ENCODE measurements around the gene NTNG1.
"Not testable (repeated sequence)": the region's sequence is repeated elsewhere in the genome, so short reads cannot be mapped to it uniquely, and the experiment has no call there.

The NTNG1 gene

DNA sequence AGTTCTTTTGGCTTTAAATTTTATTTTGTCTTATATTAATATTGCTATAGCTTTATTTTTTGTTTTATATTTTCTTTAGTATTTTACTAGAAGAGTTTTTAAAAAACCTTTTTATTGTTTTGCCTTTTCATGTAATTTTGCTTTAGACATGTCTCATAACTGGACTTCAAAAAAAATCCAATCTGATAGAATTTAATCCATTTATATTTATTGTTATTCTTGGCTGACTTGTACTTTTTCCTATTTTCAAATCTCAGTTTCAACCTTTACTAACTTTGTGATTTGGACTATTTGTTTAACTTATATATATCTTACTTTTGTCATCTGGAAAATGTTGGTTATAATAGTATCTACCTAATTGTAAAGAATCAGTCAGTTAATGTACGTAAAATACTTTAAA, 61.2 kb downstream of the NTNG1 start:
- Histone ChIP-seq H3K9me3 (replicated peaks in 1 of 11) (peaks cover 7 to 20% (median 15%) of the 10 kb centered on the region in 11 experiments; a peak in 21 of 22 replicates), H3K9ac (no peak overlapping the region), H3K27me3 (no peaks in the 10 kb centered on the region), H3K36me3 (no peaks in the 10 kb centered on the region), H3K4me1 (no peaks in the 10 kb centered on the region), H3K4me2 (no peak overlapping the region), H3K27ac (no peak overlapping the region), H3K4me3 (no peak overlapping the region), H4K20me1 (no peaks in the 10 kb centered on the region)
- no peak for TF ChIP-seq Cebpa-rat (IDR thresholded peaks at IDR 0.05)

DNA sequence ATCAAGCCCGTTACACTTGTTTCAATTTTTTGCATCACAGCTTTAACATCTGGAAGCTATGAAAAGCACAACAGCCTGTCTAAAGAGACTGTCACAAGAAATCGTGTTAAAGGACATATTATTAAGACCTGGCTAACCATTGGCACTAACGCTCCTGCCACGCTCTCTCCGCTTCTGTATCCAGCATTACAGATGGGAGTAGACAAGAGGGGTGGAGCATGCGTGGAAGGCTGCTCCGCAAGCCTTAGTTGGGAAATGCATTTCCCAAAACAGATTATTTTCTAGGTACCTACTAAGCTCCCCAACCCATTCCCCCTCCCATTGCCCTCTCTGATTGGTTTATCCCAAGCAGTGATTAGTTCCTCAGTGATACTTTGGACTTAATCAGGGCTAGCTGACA, 72.4 kb downstream of the NTNG1 start:
- no peak for TF ChIP-seq Cebpa-rat (IDR thresholded peaks at IDR 0.05)
- Histone ChIP-seq H3K36me3 (no peaks in the 10 kb centered on the region), H3K27ac (no peak overlapping the region)

DNA sequence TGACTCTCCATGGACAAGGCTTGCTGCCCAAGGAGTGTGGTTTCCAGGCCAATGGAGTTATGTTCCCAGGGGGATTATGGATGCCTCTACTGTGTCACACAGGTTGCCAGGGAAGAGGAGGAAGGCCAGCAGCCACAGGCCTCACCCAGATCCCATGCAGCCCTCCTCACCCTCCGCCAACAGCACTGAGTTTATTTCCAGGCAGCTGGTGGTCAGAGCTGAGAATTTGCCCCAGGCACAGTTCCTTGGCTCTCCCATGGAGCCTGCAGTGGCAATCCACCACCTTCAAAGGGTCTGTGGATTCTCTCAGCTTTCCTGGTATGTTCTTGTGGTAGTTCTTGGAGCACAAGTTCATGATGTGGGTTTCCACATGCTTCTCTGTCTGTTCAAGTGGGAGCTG, 79.2 kb downstream of the NTNG1 start:
- peaks cover 0 to 12% (median 10%) of the 10 kb centered on the region in 10 experiments; a peak in 12 of 20 replicates for H3K4me1 ChIP-seq
- H4K20me1 ChIP-seq: no peaks in the 10 kb centered on the region
- H3K27ac ChIP-seq: no peak overlapping the region
- peak overlapping the region in 7 of 11 experiments; percentile 37 to 56 (median 46); a peak in 13 of 22 replicates for H3K4me2 ChIP-seq
- no peak overlapping the region for H3K4me3 ChIP-seq
- H3K9me3 ChIP-seq (replicated peaks in 1 of 11): peaks cover 13 to 52% (median 30%) of the 10 kb centered on the region in 11 experiments; a peak in 19 of 22 replicates
- TF ChIP-seq Cebpa-rat (IDR thresholded peaks at IDR 0.05): no peak
- no peak overlapping the region for H3K9ac ChIP-seq
- H3K36me3 ChIP-seq: no peaks in the 10 kb centered on the region
- H3K27me3 ChIP-seq: no peaks in the 10 kb centered on the region

More for the DNA sequence above, 72.4 kb downstream of the NTNG1 start:
- Histone ChIP-seq H3K9me3 (replicated peaks in 1 of 11) (peaks cover 0 to 33% (median 15%) of the 10 kb centered on the region in 11 experiments; a peak in 16 of 22 replicates), H3K4me1 (no peaks in the 10 kb centered on the region), H3K27me3 (no peaks in the 10 kb centered on the region), H3K4me2 (no peak overlapping the region), H3K4me3 (no peak overlapping the region), H4K20me1 (no peaks in the 10 kb centered on the region), H3K9ac (no peak overlapping the region)

DNA sequence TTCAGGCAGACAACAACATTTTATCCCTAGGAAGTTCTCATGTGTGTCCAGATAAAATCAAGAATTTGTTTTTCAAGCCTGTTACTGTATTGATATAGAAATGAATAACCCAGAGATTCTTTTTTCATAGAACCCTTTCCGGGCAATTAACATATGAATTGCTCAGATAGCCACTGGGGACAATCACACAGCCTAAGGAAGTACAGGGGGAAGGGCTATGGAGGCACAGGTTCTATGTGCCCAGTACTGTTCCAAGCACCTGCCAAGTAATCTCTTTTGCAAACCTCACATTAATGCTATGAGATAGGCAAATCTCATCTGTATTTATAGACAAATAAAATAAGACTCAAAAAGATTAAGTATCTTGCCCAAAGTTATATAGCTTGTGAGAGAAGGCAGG, 84.9 kb downstream of the NTNG1 start:
- peaks cover 12 to 30% (median 17%) of the 10 kb centered on the region in 11 experiments for H3K9me3 ChIP-seq (replicated peaks in 1 of 11)
- H3K9ac ChIP-seq: no peak overlapping the region
- no peaks in the 10 kb centered on the region for H4K20me1 ChIP-seq
- H3K27me3 ChIP-seq: no peaks in the 10 kb centered on the region
- H3K4me2 ChIP-seq: no peak overlapping the region; a peak in 1 of 22 replicates
- H3K27ac ChIP-seq: no peak overlapping the region
- H3K4me1 ChIP-seq: peaks cover 15 to 40% (median 32%) of the 10 kb centered on the region in 10 experiments
- H3K4me3 ChIP-seq: no peak overlapping the region
- no peak for TF ChIP-seq Cebpa-rat (IDR thresholded peaks at IDR 0.05)
- no peaks in the 10 kb centered on the region for H3K36me3 ChIP-seq

DNA sequence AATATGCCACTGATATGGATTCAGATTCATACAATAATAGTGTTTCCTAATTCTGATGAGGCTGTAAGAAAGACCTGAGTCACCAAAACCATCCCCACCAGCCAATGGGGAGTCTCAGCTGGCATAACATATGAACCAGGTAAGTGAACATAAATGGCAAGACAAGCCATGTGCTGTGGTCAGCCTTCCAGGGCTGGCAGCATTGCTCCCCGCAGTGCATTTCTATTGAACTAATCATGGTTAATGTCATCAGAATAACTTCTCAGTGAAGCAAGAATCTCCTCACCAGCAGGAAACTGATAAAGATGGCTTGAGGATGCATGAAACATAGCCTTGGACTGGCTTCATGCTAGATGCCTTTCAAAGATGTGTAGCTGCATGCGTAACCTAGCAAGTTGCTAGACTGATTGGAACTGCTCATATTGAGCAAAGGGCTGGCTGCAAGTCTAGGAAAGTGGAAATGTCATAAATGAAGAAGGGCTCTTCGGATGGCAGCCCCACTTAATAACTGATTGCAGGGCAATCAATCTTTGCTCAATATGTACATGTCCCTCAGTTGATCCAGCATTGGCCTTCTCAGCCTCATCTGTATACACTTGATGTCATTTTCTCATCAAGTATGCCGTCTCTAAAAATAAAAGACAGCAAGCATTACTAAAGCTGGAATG, 88.0 kb downstream of the NTNG1 start:
- 0 out of 22 replicates have a peak, but pooled peaks of 1 of the 11 experiments have one; percentile 13 for TF ChIP-seq Cebpa-rat (IDR thresholded peaks at IDR 0.05)
- no peaks in the 10 kb centered on the region for H4K20me1 ChIP-seq
- H3K4me3 ChIP-seq: no peak overlapping the region

DNA sequence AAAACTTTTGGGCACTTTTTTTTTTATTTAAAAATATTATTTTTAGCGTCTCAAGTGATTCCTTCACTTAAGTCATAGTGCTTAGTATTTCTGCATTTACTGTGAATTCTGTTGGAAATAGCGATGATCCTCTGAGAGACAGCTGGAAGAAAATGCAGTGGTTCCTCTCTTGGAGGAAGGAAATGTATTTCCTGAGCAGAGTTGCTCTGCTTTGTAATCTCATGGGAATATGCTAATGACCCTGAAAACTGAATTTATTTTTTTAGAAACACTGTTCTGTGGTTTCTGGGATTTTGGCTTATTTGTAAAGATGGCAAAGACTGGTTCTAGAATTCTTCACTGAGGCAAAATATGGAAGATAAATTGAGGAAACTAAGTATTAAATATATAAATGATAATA, 88.9 kb downstream of the NTNG1 start:
- H3K36me3 ChIP-seq: no peaks in the 10 kb centered on the region
- no peaks in the 10 kb centered on the region for H4K20me1 ChIP-seq
- no peak for TF ChIP-seq Cebpa-rat (IDR thresholded peaks at IDR 0.05)
- peaks cover 12 to 30% (median 17%) of the 10 kb centered on the region in 11 experiments for H3K9me3 ChIP-seq (replicated peaks in 1 of 11)
- H3K27me3 ChIP-seq: no peaks in the 10 kb centered on the region
- peak overlapping the region in 2 of 10 experiments; percentile 3 to 18; a peak in 2 of 20 replicates for H3K4me3 ChIP-seq
- no peak overlapping the region for H3K9ac ChIP-seq
- peak overlapping the region in 5 of 11 experiments; percentile 20 to 56 (median 36); a peak in 6 of 22 replicates for H3K27ac ChIP-seq
- H3K4me2 ChIP-seq: peak overlapping the region in 10 of 11 experiments; percentile 27 to 84 (median 72); a peak in 21 of 22 replicates
- peaks cover 15 to 50% (median 39%) of the 10 kb centered on the region in 10 experiments for H3K4me1 ChIP-seq

More for the DNA sequence above, 88.0 kb downstream of the NTNG1 start:
- H3K9me3 ChIP-seq (replicated peaks in 1 of 11): peaks cover 12 to 30% (median 17%) of the 10 kb centered on the region in 11 experiments
- no peak overlapping the region for H3K9ac ChIP-seq
- H3K4me2 ChIP-seq: peak overlapping the region in 9 of 11 experiments; percentile 27 to 84 (median 72); a peak in 17 of 22 replicates
- peak overlapping the region in 5 of 11 experiments; percentile 20 to 56 (median 36); a peak in 8 of 22 replicates for H3K27ac ChIP-seq
- no peaks in the 10 kb centered on the region for H3K27me3 ChIP-seq
- H3K36me3 ChIP-seq: no peaks in the 10 kb centered on the region
- H3K4me1 ChIP-seq: peaks cover 15 to 50% (median 39%) of the 10 kb centered on the region in 10 experiments

DNA sequence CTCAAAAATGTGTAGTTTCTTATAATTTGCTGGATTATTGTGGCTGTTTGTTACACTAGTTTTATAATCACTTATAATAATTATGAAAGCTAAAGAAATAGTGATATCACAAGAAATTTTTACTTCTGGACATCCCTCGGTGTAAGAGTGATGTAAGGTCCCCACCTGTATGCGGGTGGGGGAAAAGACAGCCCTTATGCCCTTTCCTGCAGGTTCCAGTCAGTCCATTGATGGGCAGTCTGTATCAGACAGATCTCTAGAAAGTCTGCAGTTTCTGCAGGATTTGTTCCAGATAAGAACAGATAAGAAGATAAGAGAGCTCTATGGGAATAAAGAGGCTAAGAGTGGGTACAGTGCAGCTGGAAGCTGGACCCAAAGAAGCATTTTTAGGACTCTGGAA, 89.3 kb downstream of the NTNG1 start:
- H3K4me3 ChIP-seq: peak overlapping the region in 2 of 10 experiments; percentile 3 to 18; a peak in 2 of 20 replicates
- H3K4me2 ChIP-seq: peak overlapping the region; percentile 27 to 84 (median 71); a peak in 21 of 22 replicates
- no peaks in the 10 kb centered on the region for H4K20me1 ChIP-seq
- H3K27me3 ChIP-seq: no peaks in the 10 kb centered on the region
- no peak overlapping the region for H3K9ac ChIP-seq
- peak overlapping the region in 3 of 11 experiments; percentile 2 to 23 (median 17); a peak in 2 of 22 replicates for H3K27ac ChIP-seq
- peaks cover 12 to 30% (median 17%) of the 10 kb centered on the region in 11 experiments for H3K9me3 ChIP-seq (replicated peaks in 1 of 11)
- TF ChIP-seq Cebpa-rat (IDR thresholded peaks at IDR 0.05): no peak
- peaks cover 15 to 50% (median 39%) of the 10 kb centered on the region in 10 experiments for H3K4me1 ChIP-seq
- H3K36me3 ChIP-seq: no peaks in the 10 kb centered on the region

DNA sequence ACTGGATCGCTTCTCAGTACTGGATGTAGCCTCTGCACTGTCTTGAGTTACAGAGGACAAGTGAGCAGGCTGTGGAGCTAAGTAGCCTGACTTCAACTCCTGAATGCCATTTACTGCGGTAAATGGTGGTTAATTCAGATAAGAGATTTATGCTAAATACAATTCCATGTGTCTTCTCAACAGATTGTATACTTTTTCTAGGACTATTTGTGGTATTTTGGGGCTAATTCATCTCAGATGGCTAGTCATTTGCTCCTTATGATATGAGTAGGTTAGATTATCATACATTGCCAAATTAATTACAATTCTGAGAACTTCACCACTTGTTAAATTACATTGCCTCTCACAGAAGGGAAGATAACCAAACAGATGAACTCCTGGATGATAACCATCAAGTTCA, 90.5 kb downstream of the NTNG1 start:
- Histone ChIP-seq H3K27me3 (no peaks in the 10 kb centered on the region), H3K4me3 (no peak overlapping the region), H3K4me2 (peak overlapping the region in 8 of 11 experiments; percentile 13 to 84 (median 72); a peak in 11 of 22 replicates), H3K27ac (no peak overlapping the region; a peak in 1 of 22 replicates), H3K9ac (no peak overlapping the region), H3K36me3 (no peaks in the 10 kb centered on the region), H4K20me1 (no peaks in the 10 kb centered on the region), H3K9me3 (replicated peaks in 1 of 11) (peaks cover 16 to 31% (median 22%) of the 10 kb centered on the region in 11 experiments), H3K4me1 (peaks cover 15 to 44% (median 36%) of the 10 kb centered on the region in 10 experiments)
- TF ChIP-seq Cebpa-rat (IDR thresholded peaks at IDR 0.05): no peak

DNA sequence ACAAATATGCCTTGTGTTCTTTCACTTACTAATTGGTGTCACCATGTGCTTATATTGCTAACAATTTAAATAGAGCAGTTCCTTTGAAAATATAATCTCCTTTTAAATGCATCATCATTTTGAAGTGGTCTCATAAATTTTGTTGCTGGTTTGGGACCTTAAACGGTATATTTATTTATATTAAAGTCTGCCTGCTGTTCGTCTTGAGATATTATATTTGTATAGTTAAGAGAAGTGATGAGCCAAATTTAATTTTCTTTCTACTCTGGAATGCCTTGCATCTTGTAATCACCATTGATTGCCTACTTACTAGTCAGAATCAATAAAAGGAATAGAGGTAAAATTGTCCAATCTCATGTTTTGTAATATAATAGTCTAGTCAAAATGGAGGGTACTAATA, 91.6 kb downstream of the NTNG1 start:
- Histone ChIP-seq H3K9ac (no peak overlapping the region), H3K9me3 (replicated peaks in 1 of 11) (peaks cover 16 to 31% (median 21%) of the 10 kb centered on the region in 11 experiments), H3K27me3 (no peaks in the 10 kb centered on the region), H3K4me2 (no peak overlapping the region), H3K4me1 (peaks cover 15 to 37% (median 30%) of the 10 kb centered on the region in 10 experiments), H4K20me1 (no peaks in the 10 kb centered on the region), H3K36me3 (no peaks in the 10 kb centered on the region), H3K4me3 (no peak overlapping the region), H3K27ac (no peak overlapping the region)
- no peak for TF ChIP-seq Cebpa-rat (IDR thresholded peaks at IDR 0.05)

DNA sequence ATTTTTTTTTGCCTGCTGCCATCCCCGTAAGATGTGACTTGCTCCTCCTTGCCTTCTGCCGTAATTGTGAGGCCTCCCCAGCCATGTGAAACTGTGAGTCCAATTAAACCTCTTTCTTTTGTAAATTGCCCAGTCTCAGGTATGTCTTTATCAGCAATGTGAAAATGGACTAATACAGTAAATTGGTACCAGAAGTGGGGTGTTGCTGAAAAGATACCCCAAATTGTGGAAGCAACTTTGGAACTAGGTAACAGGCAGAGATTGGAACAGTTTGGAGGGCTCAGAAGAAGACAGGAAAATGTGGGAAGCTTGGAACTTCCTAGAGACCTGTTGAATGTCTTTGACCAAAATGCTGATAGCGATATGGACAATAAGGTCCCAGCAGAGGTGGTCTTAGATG, 95.9 kb downstream of the NTNG1 start:
- not testable (repeated sequence) for H3K9ac ChIP-seq, H4K20me1 ChIP-seq, H3K27me3 ChIP-seq, H3K4me3 ChIP-seq, H3K27ac ChIP-seq, H3K4me2 ChIP-seq, H3K4me1 ChIP-seq, H3K36me3 ChIP-seq
- H3K9me3 ChIP-seq (replicated peaks in 1 of 11): peaks cover 28 to 41% (median 37%) of the 10 kb centered on the region in 11 experiments

Data from BLaER1 treated with 17β-estradiol and CSF1 and Interleukin-3, amounts not matched to agents 10 nM and 100 nM (cell line).